K562 (cell line): Measurements from ENCODE around the gene GDF2. TPM values are rescaled to one million over a fixed set of nuclear protein-coding genes. Genes with fewer than 3 reads are reported as not detected.

ENCODE experiments used
- EHMT2 ChIP-seq: fragments of 450-650 bp; IDR thresholded peaks from 2 replicates; pipeline ENCODE4 v1.6.1; 2018; ENCODE audit warnings: antibody characterized with exemption
- NCOA6 ChIP-seq: fragments of 450-650 bp; IDR thresholded peaks from 2 replicates; pipeline ENCODE4 v1.6.1; 2017; ENCODE audit warnings: mild to moderate bottlenecking
- NFIX ChIP-seq: fragments of 250-450 bp; sonication (Bioruptor Pico); IDR thresholded peaks from 2 replicates; pipeline ENCODE4 v1.4.0; 2020; ENCODE audit warnings: low read depth, mild to moderate bottlenecking, moderate library complexity
- YY1 ChIP-seq, 3 experiments: IDR thresholded peaks; 2 replicates each; pipeline ENCODE4 v1.6.1; 2011; ENCODE audit warnings: low read length in 2 of 3, mild to moderate bottlenecking in 2 of 3, moderate library complexity in 2 of 3, borderline replicate concordance in 1 of 3, control low read depth in 1 of 3, low read depth in 1 of 3; ENCODE audit not compliant: insufficient read depth in 3 of 3, insufficient replicate concordance in 2 of 3, control insufficient read depth in 1 of 3, insufficient read length in 1 of 3; ENCODE audit errors: extremely low read depth in 1 of 3
- ZNF134 ChIP-seq: fragments of 250-450 bp; sonication (Bioruptor Pico); conservative IDR thresholded peaks from 2 replicates; pipeline ENCODE4 v1.4.0; 2020
- ZNF263 ChIP-seq: sonication (generic); formaldehyde crosslinking; IDR thresholded peaks from 2 replicates; pipeline ENCODE4 v1.8.0; 2022; ENCODE audit warnings: mild to moderate bottlenecking, missing genetic modification reagents, borderline replicate concordance
- ZNF551 ChIP-seq: fragments of 250-450 bp; sonication (Bioruptor Pico); IDR thresholded peaks from 2 replicates; pipeline ENCODE4 v1.5.0; 2021; ENCODE audit warnings: mild to moderate bottlenecking, moderate library complexity
- polyA plus RNA-seq, 8 experiments: library from polyadenylated mRNA; depleted of rRNA in 4 of 8; stranded (reverse) in 5 of 8; unstranded in 3 of 8; fragments of >200 nt; fragmentation: Nextera tagmentation in 2 of 8; fragmentation: Illumina TruSeq in 1 of 8; extraction: Ambion mirVana in 2 of 8; extraction: Trizol in 1 of 8; gene quantifications; 2 replicates each; pipeline versions ENCODE4 v1.2.1 to v1.2.3, GENCODE V29; 2011 to 2014; ENCODE audit warnings: inconsistent platforms in 1 of 8, missing spikeins in 1 of 8
- total RNA-seq, 7 experiments: library from RNA; depleted of rRNA in 6 of 7; stranded (reverse); fragments of >200 nt in 6 of 7; fragmentation: Illumina TruSeq in 2 of 7; extraction: Trizol in 2 of 7; gene quantifications; 2 replicates each; pipeline versions ENCODE4 v1.2.1 to v1.2.3, GENCODE V29; 2011 to 2021; ENCODE audit warnings: low replicate concordance in 1 of 7
- TF ChIP-seq, protein P1 (sequence below), 2 experiments: fragments of 450-650 bp in 1 of 2; IDR thresholded peaks; 2 replicates each; pipeline ENCODE4 v1.6.1; 2011 to 2017; ENCODE audit warnings: low read depth in 2 of 2, antibody characterized with exemption in 1 of 2, borderline replicate concordance in 1 of 2, low read length in 1 of 2, mild to moderate bottlenecking in 1 of 2, mixed read lengths in 1 of 2; ENCODE audit not compliant: control insufficient read depth in 1 of 2
- TF ChIP-seq, protein P2 (sequence below): fragments of 450-650 bp; formaldehyde crosslinking; IDR thresholded peaks from 2 replicates; pipeline ENCODE4 v1.4.0; 2020; ENCODE audit warnings: mild to moderate bottlenecking, mixed read lengths
- TF ChIP-seq, protein P3 (sequence below): fragments of 450-650 bp; formaldehyde crosslinking; IDR thresholded peaks from 2 replicates; pipeline ENCODE4 v1.4.0; 2020; ENCODE audit warnings: mild to moderate bottlenecking, moderate library complexity
- TF ChIP-seq, protein P4 (sequence below), 2 experiments: fragments of 450-650 bp; conservative IDR thresholded peaks; 2 replicates each; pipeline ENCODE4 v1.6.1; 2017; ENCODE audit warnings: mild to moderate bottlenecking in 2 of 2, moderate library complexity in 2 of 2
- TF ChIP-seq, protein P5 (sequence below): IDR thresholded peaks from 2 replicates; pipeline ENCODE4 v1.6.1; 2014; ENCODE audit warnings: antibody characterized with exemption

GDF2 gene
- total and polyA plus RNA-seq, 9 of the 15 experiments (the other 6 are each of a cell fraction or from before 2014, with no cell fraction given): 0.08 to 0.58 (median 0.27) TPM; not detected in 2

DNA sequence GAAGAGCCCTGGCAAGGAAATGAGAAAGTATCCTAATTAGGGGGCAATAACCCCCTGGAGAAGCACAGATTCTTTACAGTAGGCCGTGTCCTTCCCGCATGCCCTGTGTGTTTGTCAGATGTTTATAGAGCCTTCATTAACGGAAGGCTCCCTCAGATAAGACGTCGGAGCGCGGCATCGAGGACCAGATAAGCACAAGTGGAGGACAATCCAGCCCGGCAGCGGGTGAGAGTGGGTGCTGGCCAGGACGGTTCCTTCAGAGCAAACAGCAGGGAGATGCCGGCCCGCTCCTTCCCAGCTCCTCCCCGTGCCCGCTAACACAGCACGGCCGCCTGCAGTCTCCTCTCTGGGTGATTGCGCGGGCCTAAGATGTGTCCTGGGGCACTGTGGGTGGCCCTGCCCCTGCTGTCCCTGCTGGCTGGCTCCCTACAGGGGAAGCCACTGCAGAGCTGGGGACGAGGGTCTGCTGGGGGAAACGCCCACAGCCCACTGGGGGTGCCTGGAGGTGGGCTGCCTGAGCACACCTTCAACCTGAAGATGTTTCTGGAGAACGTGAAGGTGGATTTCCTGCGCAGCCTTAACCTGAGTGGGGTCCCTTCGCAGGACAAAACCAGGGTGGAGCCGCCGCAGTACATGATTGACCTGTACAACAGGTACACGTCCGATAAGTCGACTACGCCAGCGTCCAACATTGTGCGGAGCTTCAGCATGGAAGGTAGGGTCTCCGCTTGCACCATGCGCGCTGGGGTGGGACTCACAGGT is at the start of gene GDF2 (continued):
- TF ChIP-seq NCOA6 (no peak), YY1 (IDR thresholded peaks at IDR 0.05; ENCODE audit: borderline replicate concordance in 1 of 3, control insufficient read depth in 1 of 3, extremely low read depth in 1 of 3, insufficient read depth in 3 of 3, insufficient read length in 1 of 3, insufficient replicate concordance in 2 of 3, low read depth in 1 of 3, low read length in 2 of 3) (no peak), ZNF263 (CRISPR knock-in tag) (no peak; the same call in 1 of the 2 replicates), ZNF551 (CRISPR knock-in tag) (no peak), NFIX (no peak), ZNF134 (CRISPR knock-in tag) (no peak), EHMT2 (no peak)
- TF ChIP-seq, protein P1, sequence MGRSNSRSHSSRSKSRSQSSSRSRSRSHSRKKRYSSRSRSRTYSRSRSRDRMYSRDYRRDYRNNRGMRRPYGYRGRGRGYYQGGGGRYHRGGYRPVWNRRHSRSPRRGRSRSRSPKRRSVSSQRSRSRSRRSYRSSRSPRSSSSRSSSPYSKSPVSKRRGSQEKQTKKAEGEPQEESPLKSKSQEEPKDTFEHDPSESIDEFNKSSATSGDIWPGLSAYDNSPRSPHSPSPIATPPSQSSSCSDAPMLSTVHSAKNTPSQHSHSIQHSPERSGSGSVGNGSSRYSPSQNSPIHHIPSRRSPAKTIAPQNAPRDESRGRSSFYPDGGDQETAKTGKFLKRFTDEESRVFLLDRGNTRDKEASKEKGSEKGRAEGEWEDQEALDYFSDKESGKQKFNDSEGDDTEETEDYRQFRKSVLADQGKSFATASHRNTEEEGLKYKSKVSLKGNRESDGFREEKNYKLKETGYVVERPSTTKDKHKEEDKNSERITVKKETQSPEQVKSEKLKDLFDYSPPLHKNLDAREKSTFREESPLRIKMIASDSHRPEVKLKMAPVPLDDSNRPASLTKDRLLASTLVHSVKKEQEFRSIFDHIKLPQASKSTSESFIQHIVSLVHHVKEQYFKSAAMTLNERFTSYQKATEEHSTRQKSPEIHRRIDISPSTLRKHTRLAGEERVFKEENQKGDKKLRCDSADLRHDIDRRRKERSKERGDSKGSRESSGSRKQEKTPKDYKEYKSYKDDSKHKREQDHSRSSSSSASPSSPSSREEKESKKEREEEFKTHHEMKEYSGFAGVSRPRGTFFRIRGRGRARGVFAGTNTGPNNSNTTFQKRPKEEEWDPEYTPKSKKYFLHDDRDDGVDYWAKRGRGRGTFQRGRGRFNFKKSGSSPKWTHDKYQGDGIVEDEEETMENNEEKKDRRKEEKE (IDR thresholded peaks at IDR 0.05; ENCODE audit: borderline replicate concordance in 1 of 2, control insufficient read depth in 1 of 2, low read depth in 2 of 2, low read length in 1 of 2): no peak
- TF ChIP-seq, protein P2, sequence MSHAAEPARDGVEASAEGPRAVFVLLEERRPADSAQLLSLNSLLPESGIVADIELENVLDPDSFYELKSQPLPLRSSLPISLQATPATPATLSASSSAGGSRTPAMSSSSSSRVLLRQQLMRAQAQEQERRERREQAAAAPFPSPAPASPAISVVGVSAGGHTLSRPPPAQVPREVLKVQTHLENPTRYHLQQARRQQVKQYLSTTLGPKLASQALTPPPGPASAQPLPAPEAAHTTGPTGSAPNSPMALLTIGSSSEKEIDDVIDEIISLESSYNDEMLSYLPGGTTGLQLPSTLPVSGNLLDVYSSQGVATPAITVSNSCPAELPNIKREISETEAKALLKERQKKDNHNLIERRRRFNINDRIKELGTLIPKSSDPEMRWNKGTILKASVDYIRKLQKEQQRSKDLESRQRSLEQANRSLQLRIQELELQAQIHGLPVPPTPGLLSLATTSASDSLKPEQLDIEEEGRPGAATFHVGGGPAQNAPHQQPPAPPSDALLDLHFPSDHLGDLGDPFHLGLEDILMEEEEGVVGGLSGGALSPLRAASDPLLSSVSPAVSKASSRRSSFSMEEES (CRISPR knock-in tag): no peak
- TF ChIP-seq, protein P3, sequence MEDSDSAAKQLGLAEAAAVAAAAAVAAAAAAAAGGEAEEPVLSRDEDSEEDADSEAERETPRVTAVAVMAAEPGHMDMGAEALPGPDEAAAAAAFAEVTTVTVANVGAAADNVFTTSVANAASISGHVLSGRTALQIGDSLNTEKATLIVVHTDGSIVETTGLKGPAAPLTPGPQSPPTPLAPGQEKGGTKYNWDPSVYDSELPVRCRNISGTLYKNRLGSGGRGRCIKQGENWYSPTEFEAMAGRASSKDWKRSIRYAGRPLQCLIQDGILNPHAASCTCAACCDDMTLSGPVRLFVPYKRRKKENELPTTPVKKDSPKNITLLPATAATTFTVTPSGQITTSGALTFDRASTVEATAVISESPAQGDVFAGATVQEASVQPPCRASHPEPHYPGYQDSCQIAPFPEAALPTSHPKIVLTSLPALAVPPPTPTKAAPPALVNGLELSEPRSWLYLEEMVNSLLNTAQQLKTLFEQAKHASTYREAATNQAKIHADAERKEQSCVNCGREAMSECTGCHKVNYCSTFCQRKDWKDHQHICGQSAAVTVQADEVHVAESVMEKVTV: no peak
- TF ChIP-seq, protein P4, sequence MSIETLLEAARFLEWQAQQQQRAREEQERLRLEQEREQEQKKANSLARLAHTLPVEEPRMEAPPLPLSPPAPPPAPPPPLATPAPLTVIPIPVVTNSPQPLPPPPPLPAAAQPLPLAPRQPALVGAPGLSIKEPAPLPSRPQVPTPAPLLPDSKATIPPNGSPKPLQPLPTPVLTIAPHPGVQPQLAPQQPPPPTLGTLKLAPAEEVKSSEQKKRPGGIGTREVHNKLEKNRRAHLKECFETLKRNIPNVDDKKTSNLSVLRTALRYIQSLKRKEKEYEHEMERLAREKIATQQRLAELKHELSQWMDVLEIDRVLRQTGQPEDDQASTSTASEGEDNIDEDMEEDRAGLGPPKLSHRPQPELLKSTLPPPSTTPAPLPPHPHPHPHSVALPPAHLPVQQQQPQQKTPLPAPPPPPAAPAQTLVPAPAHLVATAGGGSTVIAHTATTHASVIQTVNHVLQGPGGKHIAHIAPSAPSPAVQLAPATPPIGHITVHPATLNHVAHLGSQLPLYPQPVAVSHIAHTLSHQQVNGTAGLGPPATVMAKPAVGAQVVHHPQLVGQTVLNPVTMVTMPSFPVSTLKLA (conservative IDR thresholded peaks at IDR 0.05): 0 out of 4 replicates have a peak, but pooled peaks of 1 of the 2 experiments have one; percentile 40
- TF ChIP-seq, protein P5, sequence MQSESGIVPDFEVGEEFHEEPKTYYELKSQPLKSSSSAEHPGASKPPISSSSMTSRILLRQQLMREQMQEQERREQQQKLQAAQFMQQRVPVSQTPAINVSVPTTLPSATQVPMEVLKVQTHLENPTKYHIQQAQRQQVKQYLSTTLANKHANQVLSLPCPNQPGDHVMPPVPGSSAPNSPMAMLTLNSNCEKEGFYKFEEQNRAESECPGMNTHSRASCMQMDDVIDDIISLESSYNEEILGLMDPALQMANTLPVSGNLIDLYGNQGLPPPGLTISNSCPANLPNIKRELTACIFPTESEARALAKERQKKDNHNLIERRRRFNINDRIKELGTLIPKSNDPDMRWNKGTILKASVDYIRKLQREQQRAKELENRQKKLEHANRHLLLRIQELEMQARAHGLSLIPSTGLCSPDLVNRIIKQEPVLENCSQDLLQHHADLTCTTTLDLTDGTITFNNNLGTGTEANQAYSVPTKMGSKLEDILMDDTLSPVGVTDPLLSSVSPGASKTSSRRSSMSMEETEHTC: no peak
